Neutrophil (primary cell): ENCODE results near the gene UQCR11.

ENCODE experiments used
- H3K27ac ChIP-seq: fragments of 200-600 bp; sonication (generic); 2 replicates; pipeline ENCODE4 v1.5.1; 2016; ENCODE audit warnings: mild to moderate bottlenecking, moderate library complexity
- H3K27me3 ChIP-seq: fragments of 200-600 bp; sonication (generic); 2 replicates; pipeline ENCODE4 v1.6.0; 2016; ENCODE audit warnings: mild to moderate bottlenecking
- H3K36me3 ChIP-seq: fragments of 200-600 bp; sonication (generic); 2 replicates; pipeline ENCODE4 v1.5.1; 2017
- H3K4me1 ChIP-seq, 2 experiments: fragments of 200-600 bp in 1 of 2; sonication (generic) in 1 of 2; 1 replicate in 1 of 2; 2 replicates in 1 of 2; pipeline versions ENCODE4 v1.5.1 to v1.6.1; 2013 to 2016; ENCODE audit warnings: low read depth in 1 of 2, low read length in 1 of 2, mild to moderate bottlenecking in 1 of 2, moderate library complexity in 1 of 2; ENCODE audit not compliant: control insufficient read depth in 1 of 2, insufficient read depth in 1 of 2
- H3K4me3 ChIP-seq, 2 experiments: fragments of 200-600 bp in 1 of 2; sonication (generic) in 1 of 2; 1 replicate in 1 of 2; 2 replicates in 1 of 2; pipeline ENCODE4 v1.5.1; 2013 to 2016; ENCODE audit warnings: low read depth in 1 of 2, low read length in 1 of 2, mild to moderate bottlenecking in 1 of 2, moderate library complexity in 1 of 2
- H3K9me3 ChIP-seq: fragments of 200-600 bp; sonication (generic); 2 replicates; pipeline ENCODE4 v1.5.1; 2016
- CTCF ChIP-seq: fragments of 200-600 bp; sonication (generic); IDR thresholded peaks from 2 replicates; pipeline ENCODE4 v1.5.1; 2016; ENCODE audit warnings: antibody characterized with exemption

Gene UQCR11

GRCh38 chr19:1612114-1613086 is 7.1 kb upstream of the UQCR11 start:
- Histone ChIP-seq H3K36me3 (peaks cover 43% of the 10 kb centered on the region), H3K4me3 (no peak overlapping the region), H3K4me1 (peaks cover 10% of the 10 kb centered on the region in 2 experiments)

DNA sequence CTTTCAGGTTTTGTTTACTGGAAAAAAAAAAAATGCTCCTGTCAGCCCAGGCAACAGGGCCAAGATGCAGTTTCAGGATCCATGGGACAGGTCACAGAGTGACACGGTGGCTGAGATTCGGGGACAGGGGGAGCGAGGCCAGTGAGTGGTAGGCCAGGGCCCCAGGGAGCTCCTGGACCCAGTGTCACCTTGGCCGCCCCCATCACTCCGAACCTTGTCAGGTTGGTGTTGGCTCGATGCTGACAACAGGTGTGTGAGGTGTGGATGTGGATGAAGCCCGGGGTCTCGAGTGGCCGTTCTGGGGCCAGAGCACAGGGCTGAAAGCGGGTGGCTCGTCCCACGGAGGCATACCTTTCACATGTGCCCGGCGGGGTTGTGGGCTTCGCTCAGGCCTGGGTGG is 6.1 kb upstream of the UQCR11 start:
- peaks cover 14 to 15% of the 10 kb centered on the region in 2 experiments for H3K4me1 ChIP-seq
- no peak for TF ChIP-seq CTCF
- H3K4me3 ChIP-seq = no peak overlapping the region
- no peak overlapping the region for H3K27ac ChIP-seq
- peaks cover 40% of the 10 kb centered on the region for H3K36me3 ChIP-seq
- H3K27me3 ChIP-seq = peaks cover 26% of the 10 kb centered on the region
- no peaks in the 10 kb centered on the region for H3K9me3 ChIP-seq

More at GRCh38 chr19:1612114-1613086, 7.1 kb upstream of the UQCR11 start:
- H3K27me3 ChIP-seq = peaks cover 26% of the 10 kb centered on the region
- H3K9me3 ChIP-seq = no peaks in the 10 kb centered on the region
- TF ChIP-seq CTCF = no peak
- no peak overlapping the region for H3K27ac ChIP-seq

DNA sequence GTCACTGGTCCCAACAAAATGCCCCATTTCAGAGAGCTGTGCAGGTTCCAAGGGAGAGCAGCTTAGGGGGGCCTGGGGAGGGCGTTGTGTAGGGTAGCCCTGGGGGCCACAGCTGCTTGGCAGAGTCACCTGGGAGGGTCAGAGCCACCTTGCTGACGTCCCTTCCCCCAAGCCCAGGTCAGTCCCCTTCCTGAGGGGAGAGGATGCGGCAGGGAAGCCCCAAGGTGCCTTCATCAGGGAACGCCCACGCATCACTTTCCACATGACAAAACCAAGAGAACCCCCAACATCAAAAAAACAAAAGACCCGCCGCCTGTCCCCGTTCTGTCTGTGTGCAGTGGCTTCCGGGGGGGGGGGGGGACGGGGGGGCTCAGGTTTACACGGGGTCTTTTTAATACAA is 5.3 kb upstream of the UQCR11 start:
- peaks cover 26% of the 10 kb centered on the region for H3K27me3 ChIP-seq
- peaks cover 39% of the 10 kb centered on the region for H3K36me3 ChIP-seq
- no peak for TF ChIP-seq CTCF
- peaks cover 22% of the 10 kb centered on the region in 2 experiments for H3K4me1 ChIP-seq
- H3K27ac ChIP-seq = no peak overlapping the region
- H3K9me3 ChIP-seq = no peaks in the 10 kb centered on the region
- H3K4me3 ChIP-seq = no peak overlapping the region

GRCh38 chr19:1609680-1610474 is 4.6 kb upstream of the UQCR11 start:
- Histone ChIP-seq H3K4me3 (no peak overlapping the region), H3K36me3 (peaks cover 32% of the 10 kb centered on the region), H3K9me3 (no peaks in the 10 kb centered on the region), H3K27me3 (peaks cover 26% of the 10 kb centered on the region), H3K4me1 (peaks cover 23 to 24% of the 10 kb centered on the region in 2 experiments), H3K27ac (no peak overlapping the region)
- TF ChIP-seq CTCF = no peak

DNA sequence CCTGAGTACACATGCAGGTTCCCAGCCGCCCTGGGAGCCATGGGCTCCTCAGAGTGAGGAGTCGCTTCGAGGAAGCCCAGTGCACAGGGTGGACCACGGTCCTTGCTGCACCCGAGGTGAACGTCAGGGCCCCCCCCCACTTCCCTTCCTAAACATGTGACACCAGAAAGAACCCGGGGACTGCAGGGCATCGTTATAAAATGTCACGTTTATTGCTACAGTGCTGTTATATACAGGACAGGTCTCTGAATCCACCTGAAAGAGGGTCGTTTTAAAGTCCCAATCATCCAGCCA is 3.8 kb upstream of the UQCR11 start:
- Histone ChIP-seq H3K9me3 (no peaks in the 10 kb centered on the region), H3K27me3 (peaks cover 26% of the 10 kb centered on the region), H3K27ac (no peak overlapping the region), H3K4me3 (no peak overlapping the region), H3K36me3 (peaks cover 24% of the 10 kb centered on the region), H3K4me1 (peaks cover 32 to 33% of the 10 kb centered on the region in 2 experiments)
- TF ChIP-seq CTCF = no peak
